H9 (cell line): ENCODE measurements around the gene USP6NL. TPM values are rescaled to one million over a fixed set of nuclear protein-coding genes. Genes with fewer than 3 reads are reported as not detected.

Source experiments
- DNase-seq: peaks from one replicate; pipeline ENCODE4 v3.0.0-alpha.2; 2017
- H2AFZ ChIP-seq: one replicate; pipeline ENCODE4 v1.6.1; 2013; ENCODE audit warnings: mild to moderate bottlenecking, low read length, control low read depth, moderate library complexity
- H2AK5ac ChIP-seq: 2 replicates; pipeline ENCODE4 v1.6.1; 2013; ENCODE audit warnings: low read length, control low read depth, mixed read lengths; ENCODE audit not compliant: insufficient read length
- H2BK120ac ChIP-seq: one replicate; pipeline ENCODE4 v1.6.1; 2013; ENCODE audit warnings: low read depth, mild to moderate bottlenecking, low read length, control low read depth, inconsistent platforms; ENCODE audit not compliant: poor library complexity, severe bottlenecking
- H2BK12ac ChIP-seq: 2 replicates; pipeline ENCODE4 v1.6.1; 2013; ENCODE audit warnings: low read length, control low read depth, mixed read lengths, low read depth; ENCODE audit not compliant: insufficient read length
- H2BK15ac ChIP-seq: 2 replicates; pipeline ENCODE4 v1.6.1; 2013; ENCODE audit warnings: low read depth, low read length, control low read depth
- H2BK20ac ChIP-seq: one replicate; pipeline ENCODE4 v1.6.1; 2013; ENCODE audit warnings: low read depth, mild to moderate bottlenecking, low read length, control low read depth, inconsistent platforms; ENCODE audit not compliant: poor library complexity, severe bottlenecking
- H2BK5ac ChIP-seq: 2 replicates; pipeline ENCODE4 v1.6.1; 2013; ENCODE audit warnings: low read length, control low read depth, mixed read lengths; ENCODE audit not compliant: insufficient read length
- H3K14ac ChIP-seq: 2 replicates; pipeline ENCODE4 v1.6.1; 2013; ENCODE audit warnings: low read length, control low read depth; ENCODE audit not compliant: insufficient read depth
- H3K18ac ChIP-seq: 2 replicates; pipeline ENCODE4 v1.6.1; 2013; ENCODE audit warnings: low read depth, mild to moderate bottlenecking, mixed read lengths, low read length, control low read depth; ENCODE audit not compliant: insufficient read length
- H3K23ac ChIP-seq: 2 replicates; pipeline ENCODE4 v1.6.1; 2013; ENCODE audit warnings: low read length, control low read depth, mixed read lengths, low read depth; ENCODE audit not compliant: insufficient read length
- H3K23me2 ChIP-seq: 2 replicates; pipeline ENCODE4 v1.6.1; 2013; ENCODE audit warnings: low read depth, mild to moderate bottlenecking, mixed read lengths, low read length, control low read depth; ENCODE audit not compliant: insufficient read length, poor library complexity, severe bottlenecking
- H3K27ac ChIP-seq: 2 replicates; pipeline ENCODE4 v1.5.1; 2013; ENCODE audit warnings: low read length, control low read depth, mixed read lengths, low read depth; ENCODE audit not compliant: insufficient read length
- H3K27me3 ChIP-seq: 2 replicates; pipeline ENCODE4 v1.6.1; 2013; ENCODE audit warnings: low read length, control low read depth, inconsistent platforms; ENCODE audit not compliant: insufficient read depth
- H3K4ac ChIP-seq: 2 replicates; pipeline ENCODE4 v1.6.1; 2013; ENCODE audit warnings: low read depth, mild to moderate bottlenecking, control low read depth, inconsistent platforms, low read length, moderate library complexity
- H3K4me1 ChIP-seq: 2 replicates; pipeline ENCODE4 v1.6.1; 2013; ENCODE audit warnings: low read length, control low read depth, inconsistent platforms; ENCODE audit not compliant: insufficient read depth
- H3K4me2 ChIP-seq: 2 replicates; pipeline ENCODE4 v1.6.1; 2013; ENCODE audit warnings: low read length, control low read depth, mixed read lengths; ENCODE audit not compliant: insufficient read length, insufficient read depth
- H3K56ac ChIP-seq: 2 replicates; pipeline ENCODE4 v1.6.1; 2013; ENCODE audit warnings: low read depth, mild to moderate bottlenecking, mixed read lengths, low read length, control low read depth; ENCODE audit not compliant: insufficient read length
- H3K79me1 ChIP-seq: 2 replicates; pipeline ENCODE4 v1.6.1; 2013; ENCODE audit warnings: low read depth, mild to moderate bottlenecking, moderate library complexity, low read length, control low read depth, inconsistent platforms; ENCODE audit not compliant: insufficient read depth, poor library complexity, severe bottlenecking
- H3K79me2 ChIP-seq: 2 replicates; pipeline ENCODE4 v1.6.1; 2013; ENCODE audit warnings: low read length, control low read depth, inconsistent platforms; ENCODE audit not compliant: insufficient read depth
- H3K9ac ChIP-seq: 2 replicates; pipeline ENCODE4 v1.6.1; 2013; ENCODE audit warnings: low read length, control low read depth, mixed read lengths; ENCODE audit not compliant: insufficient read length; ENCODE audit errors: extremely low read depth
- H3K9me3 ChIP-seq: one replicate; pipeline ENCODE4 v1.6.1; 2013; ENCODE audit warnings: low read depth, low read length, inconsistent platforms; ENCODE audit not compliant: control insufficient read depth
- H3T11ph ChIP-seq: one replicate; pipeline ENCODE4 v1.6.1; 2013; ENCODE audit warnings: mild to moderate bottlenecking, low read length, control low read depth, inconsistent platforms
- H4K20me1 ChIP-seq: one replicate; pipeline ENCODE4 v1.6.1; 2013; ENCODE audit not compliant: control insufficient read depth, insufficient read length, insufficient read depth
- H4K5ac ChIP-seq: 2 replicates; pipeline ENCODE4 v1.6.1; 2013; ENCODE audit warnings: low read depth, mild to moderate bottlenecking, mixed read lengths, low read length, control low read depth; ENCODE audit not compliant: insufficient read length
- H4K8ac ChIP-seq: replicated peaks from 2 replicates; pipeline ENCODE4 v1.6.1; 2013; ENCODE audit warnings: low read length, control low read depth, mixed read lengths, low read depth; ENCODE audit not compliant: insufficient read length
- H4K91ac ChIP-seq: 2 replicates; pipeline ENCODE4 v1.6.1; 2013; ENCODE audit warnings: low read depth, mild to moderate bottlenecking, moderate library complexity, mixed read lengths, low read length, control low read depth; ENCODE audit not compliant: insufficient read length
- H3K27ac Mint-ChIP-seq, 3 experiments: 2 replicates in 2 of 3; 3 replicates in 1 of 3; pipeline ENCODE4 v1.8.0; 2020 to 2021; ENCODE audit warnings: mixed read lengths in 3 of 3, mild to moderate bottlenecking in 1 of 3, moderate library complexity in 1 of 3
- H3K27me3 Mint-ChIP-seq: 2 replicates; pipeline ENCODE4 v1.8.0; 2021; ENCODE audit warnings: low read depth, mild to moderate bottlenecking, moderate library complexity, mixed read lengths
- H3K36me3 Mint-ChIP-seq, 3 experiments: 2 replicates in 2 of 3; 3 replicates in 1 of 3; pipeline ENCODE4 v1.8.0; 2020 to 2021; ENCODE audit warnings: low read depth in 3 of 3, mixed read lengths in 3 of 3; ENCODE audit not compliant: insufficient read depth in 1 of 3
- H3K4me1 Mint-ChIP-seq, 2 experiments: 2 replicates each; pipeline ENCODE4 v1.8.0; 2020; ENCODE audit warnings: mixed read lengths in 2 of 2
- H3K4me3 Mint-ChIP-seq, 2 experiments: 2 replicates in 1 of 2; 3 replicates in 1 of 2; pipeline ENCODE4 v1.8.0; 2020 to 2021; ENCODE audit warnings: mild to moderate bottlenecking in 2 of 2, mixed read lengths in 2 of 2, moderate library complexity in 1 of 2
- H3K9me3 Mint-ChIP-seq, 2 experiments: 2 replicates in 1 of 2; 3 replicates in 1 of 2; pipeline ENCODE4 v1.8.0; 2020; ENCODE audit warnings: mild to moderate bottlenecking in 2 of 2, mixed read lengths in 2 of 2, moderate library complexity in 1 of 2
- CTCF ChIP-seq: fragments of 200-600 bp; sonication (generic); conservative IDR thresholded peaks from 3 replicates; pipeline ENCODE4 v1.8.0; 2021; ENCODE audit warnings: antibody characterized with exemption, mild to moderate bottlenecking
- WGBS: extraction: QIAGEN DNeasy Blood & Tissue Kit; methylation state at CpG from one replicate; pipeline ENCODE4 v1.1.7; 2013; ENCODE audit warnings: missing lambda C conversion rate, low lambda C conversion rate, mixed read lengths; ENCODE audit not compliant: insufficient read length; ENCODE audit errors: extremely low coverage; 5-methylcytosine and 5-hydroxymethylcytosine counted together
- total RNA-seq: library from RNA; stranded (reverse); gene quantifications from 2 replicates; pipeline ENCODE4 v1.2.1, GENCODE V29; 2021

Gene USP6NL
- total RNA-seq, 1 experiment from 2014 or later = 28.3 TPM

- Histone ChIP-seq H4K8ac (no peak overlapping the region), H2BK20ac (no peak overlapping the region), H2BK12ac (no peak overlapping the region), H3K23ac (no peak overlapping the region), H3K4me2 (no peak overlapping the region), H2BK5ac (no peak overlapping the region), H3K79me2 (no peaks in the 10 kb centered on the region), H3K9me3 (no peaks in the 10 kb centered on the region), H4K91ac (no peak overlapping the region), H3K79me1 (peaks cover 2% of the 10 kb centered on the region), H3K56ac (no peak overlapping the region), H4K20me1 (no peaks in the 10 kb centered on the region), H3K14ac (no peak overlapping the region), H3K4ac (no peak overlapping the region), H3K27me3 (no peaks in the 10 kb centered on the region), H3T11ph (no peak overlapping the region), H3K9ac (no peak overlapping the region), H3K18ac (no peak overlapping the region), H3K4me1 (no peaks in the 10 kb centered on the region), H2BK120ac (no peak overlapping the region), H2AK5ac (no peak overlapping the region), H2AFZ (no peak overlapping the region), H3K27ac (no peak overlapping the region), H2BK15ac (no peak overlapping the region), H4K5ac (no peak overlapping the region), H3K23me2 (no peaks in the 10 kb centered on the region)
- DNase-seq = no peak
- TF ChIP-seq CTCF = no peak
- Mint-ChIP-seq H3K4me1 (peaks cover 15 to 16% of the 10 kb centered on the region in 2 experiments), H3K27ac (peak overlapping the region; percentile 76 to 90 (median 80); a peak in 4 of 7 replicates), H3K36me3 (peaks cover 0 to 8% (median 0%) of the 10 kb centered on the region in 3 experiments; a peak in 4 of 7 replicates), H3K9me3 (no peaks in the 10 kb centered on the region), H3K27me3 (no peaks in the 10 kb centered on the region), H3K4me3 (no peak overlapping the region)
- no CpG with 5 or more reads among the region's 5 CpGs for WGBS
These were observed 101.2 kb downstream of the USP6NL start for GRCh38 chr10:11510281-11510680.
